NCI-H2196 (cell line): ENCODE measurements around the gene PCGF3.
A peak's percentile ranks its signal among the peaks of the same experiment; 100 is the strongest.
"Not testable (repeated sequence)": the region's sequence is repeated elsewhere in the genome, so short reads cannot be mapped to it uniquely, and the experiment has no call there.

Experiments used
- DNase-seq: peaks from one replicate; lab custom pipeline; 2025; ENCODE audit not compliant: unreplicated experiment; lab: John Stamatoyannopoulos, UW

Gene PCGF3

GRCh38 chr4:740011-740410 lies 34.4 kb downstream of the PCGF3 start:
- no peak for DNase-seq

GRCh38 chr4:740656-741282 lies 35.1 kb downstream of the PCGF3 start:
- DNase-seq: no peak

- DNase-seq: no peak
Observed at GRCh38 chr4:742096-742741, 36.6 kb downstream of the PCGF3 start.

GRCh38 chr4:742742-743311 lies 37.2 kb downstream of the PCGF3 start:
- peak; percentile 59 for DNase-seq

- DNase-seq: no peak
Observed at GRCh38 chr4:743463-744211, 38.0 kb downstream of the PCGF3 start.

GRCh38 chr4:744212-744841 lies 38.7 kb downstream of the PCGF3 start:
- DNase-seq: no peak

GRCh38 chr4:747546-748170 lies 42.0 kb downstream of the PCGF3 start:
- DNase-seq: no peak

GRCh38 chr4:748461-748860 lies 42.8 kb downstream of the PCGF3 start:
- DNase-seq: no peak

- DNase-seq: no peak
Observed at GRCh38 chr4:749698-750666, 44.4 kb downstream of the PCGF3 start.

- DNase-seq: peak; percentile 5
Observed at GRCh38 chr4:751676-752075, 46.0 kb downstream of the PCGF3 start.

- no peak for DNase-seq
Observed at GRCh38 chr4:752196-752861, 46.7 kb downstream of the PCGF3 start.

GRCh38 chr4:753186-753585 lies 47.6 kb downstream of the PCGF3 start:
- not testable (repeated sequence) for DNase-seq

GRCh38 chr4:754221-755120 lies 48.8 kb downstream of the PCGF3 start:
- no peak for DNase-seq

- no peak for DNase-seq
Observed at GRCh38 chr4:757111-757510, 51.5 kb downstream of the PCGF3 start.

GRCh38 chr4:759810-760209 lies 54.2 kb downstream of the PCGF3 start:
- not testable (repeated sequence) for DNase-seq

- DNase-seq: no peak
Observed at GRCh38 chr4:760616-761015, 55.0 kb downstream of the PCGF3 start.

- no peak for DNase-seq
Observed at GRCh38 chr4:761086-761485, 55.5 kb downstream of the PCGF3 start.

GRCh38 chr4:761739-762138 lies 56.1 kb downstream of the PCGF3 start:
- DNase-seq: no peak
